Hypothalamus (tissue), 51 donors: ENCODE results near the gene ATF7IP2.
"Not testable (repeated sequence)": the region's sequence is repeated elsewhere in the genome, so short reads cannot be mapped to it uniquely, and the experiment has no call there.

ENCODE experiments used
- DNase-seq, 51 donors: peaks; one replicate each; lab custom pipeline; 2025; lab: John Stamatoyannopoulos, UW

The ATF7IP2 gene

DNA sequence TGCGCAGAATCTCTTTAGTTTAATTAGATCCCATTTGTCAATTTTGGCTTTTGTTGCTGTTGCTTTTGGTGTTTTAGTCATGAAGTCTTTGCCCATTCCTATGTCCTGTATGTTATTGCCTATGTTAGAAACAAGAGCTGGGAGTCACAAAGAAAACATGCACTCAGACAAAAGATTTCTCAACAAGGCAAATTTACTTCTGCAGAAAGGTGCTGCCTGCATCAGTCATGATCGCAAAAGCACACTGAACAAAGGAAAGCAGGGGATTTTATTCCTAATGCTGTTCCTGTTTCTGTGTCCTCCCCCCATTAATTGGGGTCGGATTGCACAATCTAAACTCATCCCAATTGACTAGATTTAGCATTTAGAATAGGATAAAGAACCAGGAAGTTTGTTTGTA lies 55.9 kb downstream of the ATF7IP2 start:
- no peak for DNase-seq

DNA sequence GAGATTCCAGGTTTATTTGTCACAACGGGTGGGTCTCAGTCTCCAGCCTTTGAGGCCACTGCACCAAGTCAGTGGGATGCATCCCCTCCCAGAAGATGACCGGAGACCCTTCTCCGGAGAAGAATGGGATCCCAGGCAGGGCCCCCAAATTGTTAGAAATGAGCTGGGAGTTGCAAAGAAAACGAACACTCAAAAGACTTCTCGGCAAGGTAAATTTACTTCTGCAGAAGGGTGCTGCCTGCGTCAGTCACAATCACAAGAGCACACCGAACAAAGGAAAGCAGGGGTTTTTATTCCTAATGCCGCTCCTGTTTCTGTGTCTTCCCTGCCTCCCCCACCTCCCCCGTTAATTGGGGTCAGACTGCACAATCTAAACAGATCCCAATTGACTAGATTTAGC lies 61.4 kb downstream of the ATF7IP2 start:
- no peak for DNase-seq

DNA sequence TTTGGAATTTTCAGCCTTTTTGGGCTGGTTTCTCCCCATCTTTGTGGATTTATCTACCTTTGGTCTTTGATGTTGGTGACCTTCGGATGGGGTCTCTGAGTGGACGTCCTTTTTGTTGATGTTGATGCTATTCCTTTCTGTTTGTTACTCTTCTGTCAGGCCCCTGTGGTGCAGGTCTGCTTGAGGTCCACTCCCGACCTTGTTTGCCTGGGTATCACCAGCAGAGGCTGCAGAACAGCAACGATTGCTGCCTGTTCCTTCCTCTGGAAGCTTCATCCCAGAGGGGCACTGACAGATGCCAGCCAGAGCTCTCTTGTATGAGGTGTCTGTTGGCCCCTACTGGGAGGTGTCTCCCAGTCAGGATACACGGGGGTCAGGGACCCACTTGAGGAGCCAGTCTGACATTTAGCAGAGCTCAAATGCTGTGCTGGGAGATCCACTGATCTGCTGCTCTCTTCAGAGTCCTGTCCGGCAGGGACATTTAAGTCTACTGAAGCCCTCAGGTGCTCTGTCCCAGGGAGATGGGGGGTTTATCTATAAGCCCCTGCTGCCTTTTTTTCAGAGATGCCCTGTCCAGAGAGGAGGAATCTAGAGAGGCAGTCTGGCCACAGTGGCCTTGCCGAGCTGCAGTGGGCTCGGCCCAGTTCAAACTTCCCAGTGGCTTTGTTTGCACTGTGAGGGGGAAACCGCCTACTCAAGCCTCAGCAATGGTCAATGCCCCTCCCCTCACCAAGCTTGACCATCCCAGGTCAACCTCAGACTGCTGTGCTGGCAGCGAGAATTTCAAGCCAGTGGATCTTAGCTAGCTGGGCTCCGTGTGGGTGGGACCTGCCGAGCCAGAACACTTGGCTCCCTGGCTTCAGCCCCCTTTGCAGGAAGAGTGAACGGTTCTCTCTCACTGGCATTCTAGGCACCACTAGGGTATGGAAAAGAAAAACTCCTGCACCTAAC lies 66.6 kb downstream of the ATF7IP2 start:
- not testable (repeated sequence) for DNase-seq

DNA sequence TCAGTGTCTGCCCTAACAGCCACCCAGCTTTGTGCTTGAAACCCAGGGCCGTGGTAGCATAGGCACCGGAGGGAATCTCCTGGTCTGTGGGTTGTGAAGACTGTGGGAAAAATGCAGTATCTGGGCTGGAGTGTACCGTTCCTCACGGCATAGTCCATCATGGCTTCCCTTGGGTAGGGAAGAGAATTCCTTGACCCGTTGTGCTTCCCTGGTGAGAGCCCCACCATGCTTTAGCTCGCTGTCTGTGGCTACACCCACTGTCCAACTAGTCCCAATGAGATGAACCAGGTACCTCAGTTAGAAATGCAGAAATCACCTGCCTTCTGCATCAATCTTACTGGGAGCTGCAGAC lies 67.3 kb downstream of the ATF7IP2 start:
- DNase-seq: no peak

DNA sequence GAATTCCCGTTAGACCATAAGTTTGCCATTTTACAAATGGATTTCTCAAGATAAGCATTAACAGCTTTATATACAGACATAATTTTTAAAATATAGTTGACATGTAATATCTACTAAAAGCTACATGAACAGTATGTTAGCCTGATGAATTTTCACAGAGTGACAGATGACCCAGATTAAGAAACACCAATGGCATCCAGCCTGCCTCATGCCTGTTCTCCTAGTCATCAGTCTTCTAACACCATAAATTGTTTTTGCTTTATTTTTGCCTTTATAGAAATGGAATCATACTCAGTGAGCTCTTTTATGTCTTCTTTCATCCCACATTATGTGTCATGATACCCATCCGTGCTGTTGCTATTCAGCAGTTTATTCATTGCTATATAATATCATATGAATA lies 80.0 kb downstream of the ATF7IP2 start:
- no peak for DNase-seq

DNA sequence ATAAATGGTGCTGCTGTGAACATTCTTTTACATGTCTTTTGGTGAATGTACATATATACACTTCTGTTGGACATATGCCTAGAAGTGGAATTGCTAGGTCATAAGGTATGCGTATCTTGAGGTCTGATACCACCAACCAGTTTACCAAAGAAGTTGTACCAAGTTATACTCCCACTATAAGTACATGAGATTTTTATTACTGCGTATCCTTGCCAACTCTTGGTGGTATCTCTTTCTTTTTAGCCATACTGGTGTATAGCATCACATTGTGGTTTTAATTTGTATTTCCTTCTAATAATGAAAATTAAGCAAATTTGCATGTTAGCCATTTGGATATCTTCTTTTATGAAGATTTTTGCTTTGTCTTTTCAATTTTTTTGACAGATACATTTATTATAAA lies 80.5 kb downstream of the ATF7IP2 start:
- no peak for DNase-seq

DNA sequence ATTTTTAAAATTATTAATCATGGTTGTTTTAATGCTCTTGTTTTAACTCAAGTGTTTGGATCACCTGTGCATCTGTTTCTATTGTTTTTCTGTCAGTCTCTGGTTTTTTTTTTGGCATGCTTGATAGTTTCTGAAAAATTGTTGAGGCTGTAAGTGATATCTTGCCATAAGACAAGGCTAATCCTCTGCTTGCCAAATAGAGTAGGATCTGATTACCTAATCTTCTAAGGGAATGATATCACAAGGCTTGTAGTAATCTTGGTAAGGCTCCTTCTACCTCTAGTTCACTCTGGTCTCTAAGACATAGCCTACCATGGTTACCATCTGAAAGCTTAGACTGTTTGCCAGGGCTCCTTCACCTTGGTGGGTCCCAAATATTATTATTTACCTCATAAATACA lies 81.0 kb downstream of the ATF7IP2 start:
- DNase-seq: no peak

DNA sequence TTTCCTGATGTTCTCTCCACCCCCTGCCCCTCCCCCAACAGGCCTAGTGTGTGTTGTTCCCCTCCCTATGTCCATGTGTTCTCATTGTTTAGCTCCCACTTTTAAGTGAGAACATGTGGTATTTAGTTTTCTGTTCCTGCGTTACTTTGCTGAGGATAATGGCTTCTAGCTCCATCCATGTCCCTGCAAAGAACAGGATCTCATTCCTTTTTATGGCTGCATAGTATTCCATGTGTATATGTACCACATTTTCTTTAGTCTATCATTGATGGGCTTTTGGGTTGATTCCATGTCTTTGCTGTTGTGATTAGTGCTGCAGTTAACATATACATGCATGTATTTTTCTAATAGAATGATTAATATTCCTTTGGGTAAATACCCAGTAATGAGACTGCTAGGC lies 90.8 kb downstream of the ATF7IP2 start:
- DNase-seq: not testable (repeated sequence)

DNA sequence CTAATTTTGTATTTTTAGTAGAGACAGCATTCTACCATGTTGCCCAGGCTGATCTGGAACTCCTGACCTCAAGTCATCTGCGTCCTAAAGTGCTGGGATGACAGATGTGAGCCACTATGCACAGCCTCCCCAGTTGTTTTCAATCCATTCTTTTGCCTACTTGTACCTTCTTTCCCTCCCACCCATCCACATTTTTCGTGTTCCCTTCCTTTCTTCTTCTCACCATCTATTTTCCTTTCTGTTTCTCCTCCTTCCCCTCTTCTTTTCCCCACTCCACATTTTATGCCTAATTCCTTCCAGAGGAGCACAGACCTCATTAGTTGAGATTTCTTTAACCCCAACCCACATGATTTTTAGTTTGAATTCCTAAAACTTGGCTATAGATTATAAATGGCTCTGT lies 94.3 kb downstream of the ATF7IP2 start:
- no peak for DNase-seq

DNA sequence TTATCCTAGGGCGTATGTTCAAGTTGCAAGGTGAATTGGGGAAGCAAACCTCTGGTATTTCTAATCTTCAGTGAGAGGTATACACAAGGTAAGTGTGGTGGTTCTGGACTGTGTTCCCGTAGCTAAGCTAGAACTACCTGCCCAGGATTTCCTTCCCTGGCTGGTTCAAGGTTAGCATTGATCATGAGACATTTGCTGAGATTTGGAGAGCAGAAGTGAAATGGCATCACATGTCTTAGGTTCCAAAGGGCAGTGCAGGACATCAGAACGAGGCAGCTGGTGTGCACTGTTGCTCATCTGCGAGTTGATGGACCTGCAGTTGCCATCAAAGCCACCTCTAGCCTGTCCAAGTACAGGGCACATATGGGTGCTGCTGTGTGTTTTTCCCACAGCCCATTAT lies 99.3 kb downstream of the ATF7IP2 start:
- DNase-seq: no peak

DNA sequence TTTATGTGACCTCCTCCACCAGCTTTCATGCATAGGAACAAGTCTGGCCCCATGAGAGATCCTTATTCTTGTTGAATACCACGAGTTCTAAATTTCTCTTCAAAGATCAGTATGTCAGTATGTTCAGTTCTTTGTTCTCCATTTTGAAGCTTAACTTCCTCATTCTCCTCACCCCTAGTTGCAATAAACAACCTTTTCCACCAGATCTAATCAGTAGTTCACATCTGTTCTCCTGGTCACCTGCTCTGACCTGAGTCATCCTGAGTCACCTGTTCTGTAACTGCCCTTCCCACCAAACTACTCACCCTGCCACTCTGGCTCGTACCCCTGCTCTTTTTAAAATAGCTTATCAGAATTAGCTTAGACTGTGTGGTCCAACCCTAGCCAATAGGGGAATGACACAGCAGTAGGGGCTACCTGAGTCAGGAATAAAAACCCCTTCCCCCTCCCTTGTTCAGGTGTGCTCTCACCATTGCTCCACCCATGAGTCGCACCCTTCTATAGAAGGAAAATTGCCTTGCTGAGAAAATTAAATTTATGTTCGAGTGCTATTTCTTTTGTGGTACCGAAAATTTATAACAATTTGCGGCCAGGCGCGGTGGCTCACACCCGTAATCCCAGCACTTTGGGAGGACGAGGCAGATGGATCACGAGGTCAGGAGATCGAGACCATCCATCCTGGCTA lies 100.0 kb downstream of the ATF7IP2 start:
- no peak for DNase-seq

DNA sequence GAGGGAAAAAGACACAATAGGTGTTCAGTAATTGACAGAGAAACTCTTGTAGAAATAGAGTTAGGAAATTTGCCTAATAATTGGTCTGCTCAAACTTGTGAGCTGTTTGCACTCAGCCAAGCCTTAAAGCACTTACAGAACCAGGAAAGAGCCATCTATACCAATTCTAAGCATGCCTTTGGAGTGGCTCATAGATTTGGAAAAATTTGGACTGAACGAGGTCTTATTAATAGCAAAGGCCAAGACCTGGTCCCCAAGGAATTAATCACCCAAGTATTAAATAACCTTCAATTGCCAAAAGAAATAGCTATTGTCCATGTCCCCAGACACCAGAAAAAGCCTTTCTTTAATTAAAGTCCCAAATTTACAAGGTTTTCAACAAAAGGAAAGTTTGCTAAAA lies 104.3 kb downstream of the ATF7IP2 start:
- DNase-seq: no peak

DNA sequence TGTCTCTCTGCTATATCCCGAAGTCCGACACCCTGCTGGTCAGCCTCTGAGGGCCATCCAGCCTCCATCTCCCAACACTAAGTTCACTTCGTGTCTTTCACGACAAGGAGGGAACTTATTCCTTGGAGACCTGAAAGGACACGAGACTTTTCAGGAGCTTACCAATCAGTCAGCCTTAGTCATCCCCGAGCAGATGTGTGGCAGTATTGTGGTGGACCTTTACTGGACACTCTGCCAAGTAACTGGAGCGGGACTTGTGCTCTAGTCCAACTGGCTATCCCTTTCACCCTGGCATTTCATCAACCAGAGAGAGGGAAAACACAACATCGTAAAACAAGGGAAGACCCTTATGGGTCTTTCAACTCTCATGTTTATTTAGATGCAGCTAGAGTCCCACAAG lies 107.4 kb downstream of the ATF7IP2 start:
- no peak for DNase-seq

DNA sequence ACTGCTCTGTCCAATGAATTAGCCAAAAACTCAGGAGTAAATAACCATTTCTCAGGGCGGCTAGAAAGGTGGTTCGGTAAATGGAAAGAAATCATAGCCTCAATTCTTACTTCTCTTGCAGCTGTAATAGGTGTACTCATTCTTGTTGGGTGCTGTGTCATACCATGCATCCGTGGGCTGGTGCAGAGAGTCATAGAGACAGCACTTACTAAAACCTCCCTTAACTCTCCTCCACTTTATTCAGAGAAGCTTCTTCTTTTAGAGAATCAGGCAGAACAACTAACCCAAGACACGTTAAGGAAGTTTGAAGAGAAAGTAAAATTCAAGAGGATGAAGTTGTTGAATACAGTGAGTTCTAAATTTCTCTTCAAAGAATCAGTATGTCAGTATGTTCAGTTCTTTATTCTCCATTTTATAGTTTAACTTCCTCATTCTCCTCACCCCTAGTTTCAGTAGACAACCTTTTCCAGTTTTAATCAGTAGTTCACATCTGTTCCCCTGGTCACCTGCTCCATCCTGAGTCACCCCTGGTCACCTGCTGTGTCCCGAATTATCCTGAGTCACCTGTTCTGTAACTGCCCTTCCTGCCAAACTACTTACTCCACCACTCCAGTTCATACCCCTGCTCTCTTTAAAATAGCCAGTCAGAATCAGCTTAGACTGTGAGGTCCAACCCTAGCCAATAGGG lies 108.6 kb downstream of the ATF7IP2 start:
- no peak for DNase-seq

DNA sequence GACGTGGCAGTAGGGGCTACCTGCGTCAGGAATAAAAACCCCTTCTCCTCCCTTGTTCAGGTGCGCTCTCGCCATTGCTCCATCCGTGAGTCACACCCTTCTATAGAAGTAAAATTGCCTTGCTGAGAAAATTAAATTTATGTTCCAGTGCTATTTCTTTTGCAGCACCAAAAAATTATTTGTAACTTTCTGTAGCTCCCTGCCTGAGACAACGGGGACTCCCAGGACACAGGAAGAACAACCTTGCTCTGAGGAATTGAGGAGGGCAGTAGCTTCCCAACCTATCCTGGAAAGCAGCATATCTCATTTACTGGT lies 109.1 kb downstream of the ATF7IP2 start:
- no peak for DNase-seq

DNA sequence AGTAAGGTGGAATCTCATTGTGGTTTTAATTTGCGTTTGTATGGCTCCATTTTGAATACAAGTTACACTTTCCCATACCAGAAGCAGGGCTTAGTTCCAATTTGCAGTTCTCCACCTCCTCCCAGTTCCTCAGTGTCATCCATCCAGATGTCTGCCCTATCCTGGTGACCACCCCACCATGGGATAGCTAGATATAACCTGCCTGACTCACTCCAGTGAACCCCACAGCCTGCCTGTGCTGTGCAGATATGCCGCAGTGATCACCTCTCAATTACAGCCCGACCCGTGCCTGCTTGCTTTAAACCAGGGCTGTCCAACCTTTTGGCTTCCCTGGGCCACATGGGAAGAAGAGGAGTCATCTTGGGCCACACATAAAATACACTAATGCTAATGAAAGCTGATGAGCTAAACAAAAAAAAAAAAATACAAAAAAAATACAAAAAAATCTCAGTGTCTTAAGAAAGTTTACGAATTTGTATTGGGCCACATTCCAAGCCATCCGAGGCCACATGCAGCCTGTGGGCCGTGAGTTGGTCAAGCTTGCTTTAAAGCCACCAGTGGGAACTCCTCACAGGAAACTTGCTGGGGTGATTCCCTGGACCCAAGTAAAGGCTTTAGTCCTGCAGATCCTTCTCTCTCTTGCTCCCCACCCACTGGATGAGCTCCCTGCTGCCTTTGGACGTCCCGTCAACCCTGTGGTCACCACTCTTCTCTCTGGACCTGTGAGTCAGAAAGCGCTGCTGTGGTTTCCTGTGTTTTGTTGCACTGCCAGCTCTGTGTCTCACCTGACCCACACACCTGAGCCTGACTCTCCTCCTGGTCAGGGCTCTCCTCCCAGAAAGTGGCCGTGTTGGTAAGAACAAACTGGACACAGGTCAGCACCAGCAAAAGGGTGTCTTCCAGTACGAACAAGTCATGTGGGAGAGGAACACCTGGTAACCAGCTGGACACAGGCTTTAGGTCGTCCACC lies 111.6 kb downstream of the ATF7IP2 start:
- no peak for DNase-seq

DNA sequence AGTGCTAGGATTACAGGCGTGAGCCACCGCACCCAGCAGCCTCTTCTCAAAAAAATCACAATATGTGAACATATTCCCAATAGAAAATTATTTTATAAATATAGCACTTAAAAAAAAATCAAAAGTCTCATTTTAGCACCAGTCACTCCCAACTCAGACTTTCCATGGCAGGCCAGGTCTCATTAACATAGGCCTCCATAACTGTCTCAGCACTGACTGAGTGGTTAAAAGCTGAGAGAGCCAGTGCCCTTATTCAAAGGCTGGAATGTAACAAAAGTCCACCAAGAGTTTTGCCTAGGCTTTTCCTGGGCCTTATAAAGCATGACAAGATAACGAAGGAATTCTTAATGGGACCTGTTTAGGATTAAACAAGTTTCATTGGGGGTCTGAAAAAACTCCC lies 114.7 kb downstream of the ATF7IP2 start:
- no peak for DNase-seq

DNA sequence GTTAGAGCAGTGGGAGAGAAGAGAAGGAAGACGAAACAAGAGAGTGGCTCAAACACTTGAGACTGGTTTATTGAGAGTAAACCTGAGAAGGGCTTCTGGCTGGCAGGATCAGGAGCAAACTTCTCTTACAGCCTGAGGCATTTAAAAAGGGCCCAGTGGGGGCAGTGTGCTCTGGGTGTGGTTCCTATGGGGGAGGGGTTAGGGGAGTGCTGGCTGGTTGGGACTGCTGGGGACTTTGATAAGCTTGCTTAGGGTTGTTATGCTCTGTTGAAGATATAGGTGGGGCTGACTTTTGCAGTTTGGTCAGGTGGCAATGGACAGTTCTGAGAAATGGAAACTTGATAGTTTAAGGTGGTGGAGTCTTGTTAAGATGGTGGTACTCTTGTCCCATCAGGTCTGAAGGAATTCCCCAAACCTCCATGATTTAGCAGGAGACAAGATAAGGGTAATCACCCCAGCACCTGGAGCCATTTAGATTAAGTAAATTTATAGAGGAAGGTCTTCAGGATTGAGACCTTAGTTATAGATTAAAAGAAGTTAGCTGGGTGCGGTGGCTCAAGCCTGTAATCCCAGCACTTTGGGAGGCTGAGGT lies 115.3 kb downstream of the ATF7IP2 start:
- no peak for DNase-seq

DNA sequence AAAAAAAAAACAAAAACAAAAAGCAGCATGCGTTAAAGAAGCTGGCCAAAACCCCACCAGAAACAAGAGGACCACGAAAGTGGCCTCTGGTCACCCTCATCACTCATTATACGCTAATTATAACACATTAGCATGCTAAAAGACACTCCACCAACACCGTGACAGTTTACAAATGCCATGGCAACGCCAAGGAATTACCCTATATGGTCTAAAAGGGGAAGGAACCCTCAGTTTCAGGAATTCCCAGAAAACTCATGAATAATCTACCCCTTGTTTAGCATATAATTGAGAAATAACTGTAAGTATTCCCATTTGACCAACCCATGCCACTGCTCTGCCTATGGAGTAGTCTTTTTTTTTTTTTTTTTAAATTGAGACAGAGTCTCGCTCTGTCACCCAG lies 116.9 kb downstream of the ATF7IP2 start:
- DNase-seq: no peak

DNA sequence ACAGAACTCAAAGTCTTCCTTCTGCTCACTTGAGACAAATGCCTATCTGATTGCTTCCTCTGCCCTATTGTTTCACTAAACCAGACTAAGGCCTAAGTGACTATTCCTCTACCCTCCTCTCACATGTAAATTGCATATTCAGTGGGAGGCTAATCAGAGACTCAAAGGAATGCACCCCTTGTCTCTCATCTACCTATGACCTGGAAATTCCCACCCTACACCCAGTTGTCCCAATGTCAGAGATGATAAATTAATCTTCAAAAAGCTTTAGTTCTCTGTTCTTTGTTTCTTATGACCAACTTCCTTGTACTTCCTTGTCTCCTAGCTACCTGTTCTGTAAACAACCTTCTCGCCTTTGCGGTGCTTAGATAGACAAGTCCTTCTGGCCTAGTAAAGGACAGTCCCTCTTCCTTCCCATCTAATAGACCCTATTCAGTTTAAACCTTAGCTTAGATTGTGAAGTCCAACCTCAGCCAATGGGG lies 118.6 kb downstream of the ATF7IP2 start:
- DNase-seq: no peak
